ENCODE results near the gene TTC28. TPM values are rescaled to one million over a fixed set of nuclear protein-coding genes. Genes with fewer than 3 reads are reported as not detected.
"Not testable (repeated sequence)": the region's sequence is repeated elsewhere in the genome, so short reads cannot be mapped to it uniquely, and the experiment has no call there.

The TTC28 gene
- total and polyA plus RNA-seq, 12 donors: 2.1 to 27.7 (median 20.4) TPM

DNA sequence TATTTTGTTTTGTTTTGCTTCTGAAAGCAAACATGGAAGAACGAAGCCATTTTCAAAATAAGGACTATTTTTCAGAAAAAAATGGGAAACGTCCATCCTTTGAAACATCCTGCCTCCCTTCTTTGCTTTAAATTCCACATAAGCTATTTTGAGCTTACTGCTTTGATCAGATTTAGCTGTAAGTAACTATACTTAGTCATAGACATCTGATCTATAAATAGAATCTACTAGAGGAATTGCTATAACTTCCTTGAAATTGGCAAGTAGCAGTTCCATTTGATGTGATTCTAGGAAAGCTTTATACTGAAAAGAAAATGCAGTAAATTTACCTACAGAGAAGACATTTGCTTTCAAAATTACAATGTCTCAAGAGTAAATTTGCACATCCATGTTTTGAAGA is 305.8 kb downstream of the TTC28 start:
- Histone ChIP-seq H3K9me3 (peaks cover 0 to 12% (median 0%) of the 10 kb centered on the region in 11 donors), H3K36me3 (no peaks in the 10 kb centered on the region), H3K27me3 (no peaks in the 10 kb centered on the region), H3K4me3 (no peak overlapping the region), H3K4me1 (peaks cover 0 to 52% (median 37%) of the 10 kb centered on the region in 9 donors), H3K27ac (no peak overlapping the region)
- intact Hi-C loops (cut with DNase I): no loop called here
- DNase-seq (no peak), ATAC-seq (peak in 2 of 8 donors; percentile 35 to 39)
- WGBS, 2 donors: 26 to 30% methylated on average over 2 of the region's 2 CpGs
- TF ChIP-seq, protein P1, sequence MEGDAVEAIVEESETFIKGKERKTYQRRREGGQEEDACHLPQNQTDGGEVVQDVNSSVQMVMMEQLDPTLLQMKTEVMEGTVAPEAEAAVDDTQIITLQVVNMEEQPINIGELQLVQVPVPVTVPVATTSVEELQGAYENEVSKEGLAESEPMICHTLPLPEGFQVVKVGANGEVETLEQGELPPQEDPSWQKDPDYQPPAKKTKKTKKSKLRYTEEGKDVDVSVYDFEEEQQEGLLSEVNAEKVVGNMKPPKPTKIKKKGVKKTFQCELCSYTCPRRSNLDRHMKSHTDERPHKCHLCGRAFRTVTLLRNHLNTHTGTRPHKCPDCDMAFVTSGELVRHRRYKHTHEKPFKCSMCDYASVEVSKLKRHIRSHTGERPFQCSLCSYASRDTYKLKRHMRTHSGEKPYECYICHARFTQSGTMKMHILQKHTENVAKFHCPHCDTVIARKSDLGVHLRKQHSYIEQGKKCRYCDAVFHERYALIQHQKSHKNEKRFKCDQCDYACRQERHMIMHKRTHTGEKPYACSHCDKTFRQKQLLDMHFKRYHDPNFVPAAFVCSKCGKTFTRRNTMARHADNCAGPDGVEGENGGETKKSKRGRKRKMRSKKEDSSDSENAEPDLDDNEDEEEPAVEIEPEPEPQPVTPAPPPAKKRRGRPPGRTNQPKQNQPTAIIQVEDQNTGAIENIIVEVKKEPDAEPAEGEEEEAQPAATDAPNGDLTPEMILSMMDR (IDR thresholded peaks at IDR 0.05): no peak

DNA sequence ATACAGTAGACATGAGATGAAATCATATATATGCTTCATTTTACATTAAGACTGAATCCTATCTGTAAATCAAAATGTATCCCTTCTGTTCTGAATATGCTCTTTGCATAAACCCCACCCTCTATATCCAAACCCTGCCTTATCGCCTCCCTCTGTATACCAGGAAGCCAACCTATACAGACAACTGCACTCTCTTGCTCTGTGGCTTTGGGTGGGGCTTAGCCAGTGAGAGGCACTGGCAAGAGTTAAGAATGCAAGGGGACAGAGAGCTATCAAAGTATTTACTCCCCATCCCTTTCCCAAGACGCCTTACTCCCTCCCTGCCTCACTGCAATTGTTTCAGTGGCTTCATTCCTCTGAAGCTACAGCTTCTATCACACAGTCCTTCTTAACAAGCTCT is 309.8 kb downstream of the TTC28 start:
- WGBS, 2 donors: 66 to 75% methylated on average over 2 of the region's 2 CpGs
- Histone ChIP-seq H3K36me3 (no peaks in the 10 kb centered on the region), H3K4me3 (no peak overlapping the region), H3K27ac (no peak overlapping the region), H3K4me1 (peaks cover 0 to 32% (median 22%) of the 10 kb centered on the region in 9 donors), H3K27me3 (no peaks in the 10 kb centered on the region), H3K9me3 (peaks cover 0 to 11% (median 0%) of the 10 kb centered on the region in 11 donors)
- TF ChIP-seq, protein P1 (IDR thresholded peaks at IDR 0.05): no peak
- intact Hi-C loops (cut with DNase I): no loop called here
- ATAC-seq (peak in 1 of 8 donors; percentile 38), DNase-seq (no peak)

DNA sequence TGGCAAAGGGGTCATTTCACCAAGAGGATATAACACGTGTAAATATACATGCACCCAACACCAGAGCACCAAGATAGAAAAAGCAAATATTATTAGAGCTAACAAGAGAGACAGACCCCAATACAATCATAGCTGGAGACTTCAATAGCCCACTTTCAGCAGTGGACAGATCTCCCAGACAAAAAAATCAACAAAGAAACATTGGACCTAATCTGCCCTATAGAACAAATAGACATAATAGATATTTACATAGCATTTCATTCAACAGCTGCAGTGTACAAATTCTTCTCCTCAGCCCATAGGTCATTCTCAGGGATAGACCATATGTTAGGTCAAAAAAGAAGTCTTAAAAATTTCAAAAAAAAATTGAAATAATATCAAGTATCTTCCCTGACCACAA is 312.8 kb downstream of the TTC28 start:
- no peak for ATAC-seq
- TF ChIP-seq, protein P1 (IDR thresholded peaks at IDR 0.05): no peak
- Histone ChIP-seq H3K9me3 (peaks cover 0 to 22% (median 5%) of the 10 kb centered on the region in 11 donors), H3K27ac (no peak overlapping the region), H3K27me3 (no peaks in the 10 kb centered on the region), H3K4me3 (no peak overlapping the region), H3K36me3 (no peaks in the 10 kb centered on the region), H3K4me1 (peaks cover 0 to 19% (median 7%) of the 10 kb centered on the region in 9 donors)
- WGBS, 2 donors: 93 to 94% methylated on average over 1 of the region's 1 CpG
- intact Hi-C loops (cut with DNase I): no loop called here
- no peak for DNase-seq

DNA sequence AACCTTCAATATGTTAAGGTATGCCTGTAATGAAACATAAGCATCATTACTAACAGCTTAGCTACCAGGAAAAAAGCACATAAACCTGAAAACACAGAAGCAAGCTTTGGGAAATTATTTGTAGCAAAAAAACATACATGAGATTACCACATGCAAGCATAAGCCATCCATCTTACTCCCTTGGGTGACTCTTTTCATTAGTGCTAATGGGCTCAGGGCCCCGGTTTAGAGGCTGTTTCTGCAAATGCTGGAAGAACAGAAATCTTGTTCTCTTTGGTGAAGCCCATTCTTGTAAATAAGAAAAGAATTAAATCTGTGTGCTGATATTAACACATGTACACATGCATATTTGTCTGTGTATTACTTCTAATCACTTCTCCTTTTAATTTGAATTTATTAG is 314.3 kb downstream of the TTC28 start:
- WGBS, 2 donors: 77 to 81% methylated on average over 1 of the region's 1 CpG
- no peak for ATAC-seq
- peaks cover 0 to 18% (median 6%) of the 10 kb centered on the region in 9 donors for H3K4me1 ChIP-seq

DNA sequence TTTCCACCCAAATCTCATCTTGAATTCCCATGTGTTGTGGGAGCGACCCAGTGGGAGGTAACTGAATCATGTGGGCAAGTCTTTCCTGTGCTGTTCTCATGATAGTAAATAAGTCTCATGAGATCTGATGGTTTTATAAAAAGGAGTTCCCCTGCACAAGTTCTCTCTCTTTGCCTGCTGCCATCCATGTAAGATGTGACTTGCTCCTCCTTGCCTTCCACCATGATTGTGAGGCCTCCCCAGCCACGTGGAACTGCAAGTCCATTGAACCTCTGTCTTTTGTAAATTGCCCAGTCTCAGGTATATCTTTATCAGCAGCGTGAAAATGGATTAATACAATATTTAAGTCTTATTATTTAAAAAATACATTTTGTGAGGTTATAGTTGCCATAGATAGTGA is 315.5 kb downstream of the TTC28 start:
- H3K4me1 ChIP-seq; H3K27me3 ChIP-seq; H3K27ac ChIP-seq; H3K36me3 ChIP-seq; H3K4me3 ChIP-seq; ATAC-seq; DNase-seq; intact Hi-C loops (cut with DNase I): not testable (repeated sequence)
- 98% methylated on average over 3 of the region's 3 CpGs for WGBS, 2 donors
- H3K9me3 ChIP-seq: peaks cover 0 to 22% (median 4%) of the 10 kb centered on the region in 11 donors

More for the DNA sequence above, 314.3 kb downstream of the TTC28 start:
- H3K9me3 ChIP-seq: peaks cover 0 to 22% (median 5%) of the 10 kb centered on the region in 11 donors
- intact Hi-C loops (cut with DNase I): no loop called here
- H3K36me3 ChIP-seq: no peaks in the 10 kb centered on the region
- DNase-seq: no peak
- H3K27me3 ChIP-seq: no peaks in the 10 kb centered on the region
- H3K27ac ChIP-seq: no peak overlapping the region
- H3K4me3 ChIP-seq: no peak overlapping the region
- TF ChIP-seq, protein P1 (IDR thresholded peaks at IDR 0.05): no peak
